GM21360 (cell line): ENCODE results near the gene GALNTL6.

ENCODE experiments used
- ATAC-seq: cut with Tn5 transposase; IDR thresholded peaks from one replicate; pipeline ENCODE4 v1.9.1; 2021; ENCODE audit warnings: mild to moderate bottlenecking, moderate library complexity; ENCODE audit not compliant: unreplicated experiment

Gene GALNTL6

GRCh38 chr4:172649143-172649542 lies 835.9 kb downstream of the GALNTL6 start:
- no peak for ATAC-seq

- ATAC-seq, result no peak
Observed at GRCh38 chr4:172650758-172651530, 837.7 kb downstream of the GALNTL6 start.

- ATAC-seq, result no peak
Observed at GRCh38 chr4:172651961-172652360, 838.8 kb downstream of the GALNTL6 start.

- no peak for ATAC-seq
Observed at GRCh38 chr4:172652369-172652768, 839.2 kb downstream of the GALNTL6 start.

GRCh38 chr4:172653676-172654075 lies 840.5 kb downstream of the GALNTL6 start:
- ATAC-seq, result no peak

GRCh38 chr4:172654457-172654856 lies 841.3 kb downstream of the GALNTL6 start:
- no peak for ATAC-seq

- no peak for ATAC-seq
Observed at GRCh38 chr4:172656055-172656454, 842.9 kb downstream of the GALNTL6 start.

GRCh38 chr4:172657081-172657480 lies 843.9 kb downstream of the GALNTL6 start:
- no peak for ATAC-seq

- ATAC-seq, result no peak
Observed at GRCh38 chr4:172660251-172660650, 847.0 kb downstream of the GALNTL6 start.

- ATAC-seq, result no peak
Observed at GRCh38 chr4:172662113-172662512, 848.9 kb downstream of the GALNTL6 start.

GRCh38 chr4:172666711-172667368 lies 853.6 kb downstream of the GALNTL6 start:
- ATAC-seq, result no peak

GRCh38 chr4:172674811-172675210 lies 861.6 kb downstream of the GALNTL6 start:
- ATAC-seq, result no peak

GRCh38 chr4:172675232-172675631 lies 862.0 kb downstream of the GALNTL6 start:
- no peak for ATAC-seq

- no peak for ATAC-seq
Observed at GRCh38 chr4:172680691-172681090, 867.5 kb downstream of the GALNTL6 start.

GRCh38 chr4:172683021-172683420 lies 869.8 kb downstream of the GALNTL6 start:
- no peak for ATAC-seq

GRCh38 chr4:172686021-172686420 lies 872.8 kb downstream of the GALNTL6 start:
- ATAC-seq, result no peak

- ATAC-seq, result no peak
Observed at GRCh38 chr4:172688534-172688933, 875.3 kb downstream of the GALNTL6 start.

- no peak for ATAC-seq
Observed at GRCh38 chr4:172691552-172691951, 878.3 kb downstream of the GALNTL6 start.

- no peak for ATAC-seq
Observed at GRCh38 chr4:172692701-172693100, 879.5 kb downstream of the GALNTL6 start.

GRCh38 chr4:172698256-172698655 lies 885.1 kb downstream of the GALNTL6 start:
- ATAC-seq, result no peak

- no peak for ATAC-seq
Observed at GRCh38 chr4:172705565-172705964, 892.4 kb downstream of the GALNTL6 start.

- ATAC-seq, result no peak
Observed at GRCh38 chr4:172706000-172706399, 892.8 kb downstream of the GALNTL6 start.
